ENCODE data around the gene DUSP8.
A peak's percentile ranks its signal among the peaks of the same experiment; 100 is the strongest.
"Not testable (repeated sequence)": the region's sequence is repeated elsewhere in the genome, so short reads cannot be mapped to it uniquely, and the experiment has no call there.

The DUSP8 gene

DNA sequence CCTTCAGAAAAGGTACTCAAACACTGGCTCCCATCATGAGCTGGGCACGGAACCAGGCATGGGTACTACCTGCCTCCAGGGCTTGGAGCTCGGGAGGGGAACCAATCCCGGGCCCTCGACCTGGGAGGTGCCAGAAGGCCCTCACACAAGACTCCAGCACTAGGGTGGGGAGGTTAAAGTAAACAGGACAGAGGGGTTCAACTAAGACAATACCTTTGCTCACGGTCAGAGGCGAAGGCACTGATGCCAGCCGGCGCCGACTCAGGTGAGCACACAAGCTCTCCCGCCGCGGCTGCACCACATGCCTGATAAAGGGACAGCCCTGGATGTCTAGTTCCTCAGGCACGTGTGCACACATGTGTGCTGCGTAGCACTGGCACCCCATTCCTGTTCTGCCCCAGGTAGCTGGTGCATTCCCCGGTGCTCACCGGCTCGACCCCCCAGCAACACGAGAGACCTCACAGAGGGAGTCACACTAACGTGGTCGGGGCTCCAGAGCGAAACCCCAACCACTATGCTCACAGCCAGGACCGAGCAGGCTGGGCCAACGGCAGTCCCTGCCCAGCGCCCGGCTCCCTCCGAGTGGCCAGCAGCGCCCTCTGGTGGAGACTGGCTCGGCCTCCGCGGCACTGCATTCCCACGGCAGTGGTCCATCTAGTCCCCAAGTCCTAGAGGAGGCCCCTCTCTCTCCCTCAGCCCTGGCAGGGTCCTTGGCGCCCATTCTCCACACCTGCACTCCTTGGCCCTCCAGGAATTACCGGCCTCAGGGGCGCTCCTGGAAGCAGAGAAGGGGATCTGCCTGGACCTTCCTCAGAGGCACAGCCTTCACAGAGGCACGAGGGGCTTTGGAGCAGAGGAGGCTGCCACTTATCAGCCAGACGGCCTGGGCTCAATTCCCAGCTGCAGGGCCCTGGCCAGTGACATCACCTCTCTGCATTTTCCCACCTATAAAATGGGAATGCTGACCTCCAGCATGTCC, 56.7 kb downstream of the DUSP8 start:
- DNase-seq (ENCODE audit: low read depth in 2 of 2): peak; percentile 62 to 84

DNA sequence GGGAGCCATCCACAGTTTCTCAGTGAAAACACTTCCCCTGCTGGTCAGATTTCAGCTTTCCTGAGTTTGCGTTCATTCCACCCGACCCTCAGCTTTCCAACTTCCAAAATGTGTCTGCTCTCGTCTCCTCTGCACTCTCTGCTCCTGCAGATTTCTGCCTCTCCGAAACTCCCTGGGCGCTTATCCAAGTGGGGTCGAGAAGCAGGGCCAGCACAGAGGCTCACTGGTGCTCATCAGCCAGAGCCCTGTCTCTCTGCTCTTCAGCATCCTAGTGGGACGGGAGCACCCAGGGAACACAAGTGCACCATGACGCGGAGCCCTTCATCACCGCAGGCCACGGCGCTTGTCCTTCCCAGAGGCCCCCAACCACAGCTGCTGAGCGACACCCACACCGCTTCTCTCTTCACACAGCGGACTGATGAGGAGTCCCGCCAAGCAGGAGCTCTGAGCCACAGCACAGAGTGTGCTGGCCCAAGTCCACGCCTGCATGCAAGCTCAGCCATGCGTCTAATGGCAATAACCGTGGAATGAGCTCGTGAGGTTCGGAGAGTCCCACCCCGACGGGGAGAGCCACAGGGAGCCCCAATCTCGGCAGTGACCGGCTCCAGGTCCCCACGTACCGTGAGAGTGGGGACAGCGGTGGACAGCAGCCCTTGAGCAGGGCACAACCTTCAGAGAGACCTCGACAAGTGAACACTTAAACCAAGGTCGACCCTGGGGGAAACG, 57.6 kb downstream of the DUSP8 start:
- no peak for DNase-seq (ENCODE audit: low read depth in 2 of 2)

DNA sequence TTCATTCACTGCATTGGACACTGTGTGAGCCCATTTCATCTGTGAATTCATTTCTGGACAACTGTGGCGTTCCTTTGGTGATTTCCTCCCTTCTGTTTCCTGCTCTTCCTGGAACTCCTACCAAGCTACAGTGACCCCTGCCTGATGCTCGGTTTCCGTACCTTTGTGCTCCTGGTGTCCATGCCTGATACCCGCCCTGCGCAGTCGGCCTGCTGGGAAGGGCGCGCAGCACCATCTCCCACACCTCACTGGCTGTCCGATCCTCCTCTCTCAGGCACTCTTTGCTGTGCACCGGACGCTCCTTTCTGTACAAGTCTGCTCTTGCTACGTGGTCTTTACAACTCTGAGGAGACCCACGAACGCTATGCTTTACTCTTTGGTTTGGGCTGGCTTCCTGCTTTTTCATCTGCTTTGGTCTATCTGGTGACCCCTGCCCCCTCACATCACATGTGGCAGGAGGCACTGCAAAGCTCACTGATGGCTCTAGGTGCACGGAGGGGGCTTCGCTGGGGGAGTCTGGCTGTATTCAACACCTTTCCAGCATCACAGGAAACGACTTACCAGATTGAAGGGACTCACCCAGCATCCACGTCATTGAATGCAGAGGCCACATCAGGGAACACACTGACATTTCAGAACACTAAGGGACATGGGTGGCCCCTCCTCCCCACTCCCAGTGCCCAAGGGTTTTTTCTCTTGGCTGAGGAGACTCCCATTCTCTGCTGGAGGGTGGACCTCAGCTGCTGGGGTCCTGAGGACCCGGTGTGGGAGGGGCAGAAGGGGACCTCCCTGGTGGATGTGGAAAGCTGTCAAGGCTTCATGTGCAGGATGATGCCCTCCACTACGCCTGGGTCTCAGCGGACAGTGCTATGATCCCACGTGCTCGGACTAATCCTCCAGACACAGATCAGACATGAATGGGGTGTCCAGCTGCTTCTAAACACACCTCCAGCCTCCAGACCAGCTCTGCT, 58.5 kb downstream of the DUSP8 start:
- no peak for DNase-seq (ENCODE audit: low read depth in 2 of 2)

DNA sequence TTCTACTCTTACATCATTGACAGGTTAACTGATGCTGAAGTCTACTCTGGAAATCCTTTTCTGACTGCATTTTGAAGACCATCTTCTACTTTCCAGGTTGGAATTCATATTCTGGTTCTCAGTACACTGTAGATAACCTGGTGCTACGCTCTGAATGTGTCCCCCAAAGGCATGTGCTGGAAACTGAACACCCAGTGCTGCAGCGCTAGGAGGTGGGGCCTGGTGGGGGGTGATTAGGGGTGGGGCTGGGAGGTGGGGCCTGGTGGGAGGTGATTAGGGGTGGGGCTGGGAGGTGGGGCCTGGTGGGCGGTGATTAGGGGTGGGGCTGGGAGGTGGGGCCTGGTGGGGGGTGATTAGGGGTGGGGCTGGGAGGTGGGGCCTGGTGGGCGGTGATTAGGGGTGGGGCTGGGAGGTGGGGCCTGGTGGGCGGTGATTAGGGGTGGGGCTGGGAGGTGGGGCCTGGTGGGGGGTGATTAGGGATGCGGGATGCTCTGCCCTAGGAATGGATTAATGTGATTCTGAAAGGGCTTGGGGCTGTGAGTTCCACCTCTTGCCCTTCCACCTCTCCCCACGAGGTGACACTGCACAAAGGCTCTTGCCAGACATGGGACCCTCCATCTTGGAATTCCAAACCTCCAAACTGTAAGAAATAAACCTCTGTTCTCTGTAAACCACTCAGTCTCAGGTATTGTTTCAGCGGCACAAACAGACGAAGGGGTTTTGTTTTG, 59.4 kb downstream of the DUSP8 start:
- not testable (repeated sequence) for DNase-seq (ENCODE audit: low read depth in 2 of 2)

DNA sequence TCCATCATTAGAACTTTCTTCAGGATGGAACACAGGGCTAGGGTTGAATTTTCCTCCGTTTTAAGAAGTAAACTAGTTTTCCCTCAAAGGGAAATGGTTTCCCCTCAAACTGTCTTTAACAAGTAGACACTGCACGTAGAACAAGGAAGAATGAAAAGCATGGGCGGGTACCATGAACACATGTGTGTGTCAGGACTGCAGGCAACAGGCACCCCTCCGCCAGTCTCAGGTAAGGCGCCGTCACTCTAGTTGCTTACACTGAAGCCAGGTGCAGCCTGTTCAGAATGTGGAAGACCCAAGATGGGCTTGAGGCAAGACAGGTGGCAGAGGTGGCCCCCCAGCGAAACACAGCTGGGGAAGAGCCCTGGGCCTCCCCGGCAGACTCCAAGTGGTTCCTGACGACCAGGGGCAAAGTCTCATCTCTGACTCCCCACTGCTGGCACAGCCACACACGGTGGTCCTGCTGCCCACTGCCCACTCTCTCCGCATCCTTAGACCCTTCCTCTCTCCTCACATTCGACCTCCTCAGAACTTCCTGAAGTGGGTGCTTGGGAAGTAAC, 60.1 kb downstream of the DUSP8 start:
- no peak for DNase-seq (ENCODE audit: low read depth in 2 of 2)

DNA sequence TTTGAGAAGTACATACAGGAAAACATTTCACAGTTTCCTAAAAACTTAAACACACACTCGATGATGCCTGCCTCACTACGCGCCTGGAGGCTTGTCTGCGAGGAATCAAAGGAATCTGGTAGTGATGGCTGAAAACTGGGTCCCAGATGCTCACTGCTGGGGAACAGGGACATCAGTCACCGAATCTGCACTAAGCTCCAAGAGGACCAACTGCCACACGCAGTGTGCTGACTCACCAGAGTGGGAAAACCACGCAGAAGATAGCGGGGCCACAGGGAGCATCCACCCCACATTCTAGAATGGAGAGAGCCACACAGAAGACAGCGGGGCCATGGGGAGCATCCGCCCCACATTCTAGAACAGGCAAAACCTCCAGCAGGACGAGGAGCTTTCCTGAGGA, 61.1 kb downstream of the DUSP8 start:
- DNase-seq (ENCODE audit: low read depth in 2 of 2): no peak

DNA sequence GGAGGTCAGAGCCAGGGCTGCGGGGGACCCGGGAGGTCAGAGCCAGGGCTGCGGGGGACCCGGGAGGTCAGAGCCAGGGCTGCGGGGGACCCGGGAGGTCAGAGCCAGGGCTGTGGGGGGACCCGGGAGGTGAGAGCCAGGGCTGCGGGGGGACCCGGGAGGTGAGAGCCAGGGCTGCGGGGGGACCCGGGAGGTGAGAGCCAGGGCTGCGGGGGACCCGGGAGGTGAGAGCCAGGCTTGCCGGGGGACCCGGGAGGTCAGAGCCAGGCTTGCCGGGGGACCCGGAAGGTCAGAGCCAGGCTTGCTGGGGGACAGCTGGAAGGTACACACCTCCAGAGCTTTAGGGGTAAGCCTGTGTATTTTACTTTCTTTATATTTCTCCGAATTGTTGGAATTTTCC, 61.7 kb downstream of the DUSP8 start:
- not testable (repeated sequence) for DNase-seq (ENCODE audit: low read depth in 2 of 2)

DNA sequence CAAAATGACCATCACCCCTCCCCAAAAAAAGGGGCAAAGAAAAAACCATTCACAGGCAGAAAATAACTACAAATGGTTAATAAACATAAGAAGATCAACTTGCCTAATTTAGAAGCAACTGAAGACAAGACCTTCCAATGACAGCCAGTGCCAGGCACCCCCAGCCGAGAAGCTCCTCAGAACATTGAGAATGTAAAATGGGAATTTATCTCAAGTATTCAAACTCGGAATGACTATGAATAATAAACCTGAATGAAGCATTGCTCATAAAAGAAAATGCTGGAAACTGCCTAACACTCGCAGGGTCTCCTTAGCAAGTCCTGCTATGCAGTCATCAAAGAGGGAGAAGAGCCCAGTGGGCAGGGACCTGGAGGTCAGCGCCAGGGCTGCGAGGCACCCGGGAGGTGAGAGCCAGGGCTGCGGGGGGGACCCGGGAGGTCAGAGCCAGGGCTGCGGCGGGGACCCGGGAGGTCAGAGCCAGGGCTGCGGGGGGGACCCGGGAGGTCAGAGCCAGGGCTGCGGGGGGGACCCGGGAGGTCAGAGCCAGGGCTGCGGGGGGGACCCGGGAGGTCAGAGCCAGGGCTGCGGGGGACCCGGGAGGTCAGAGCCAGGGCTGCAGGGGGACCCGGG, 62.3 kb downstream of the DUSP8 start:
- no peak for DNase-seq (ENCODE audit: low read depth in 2 of 2)

DNA sequence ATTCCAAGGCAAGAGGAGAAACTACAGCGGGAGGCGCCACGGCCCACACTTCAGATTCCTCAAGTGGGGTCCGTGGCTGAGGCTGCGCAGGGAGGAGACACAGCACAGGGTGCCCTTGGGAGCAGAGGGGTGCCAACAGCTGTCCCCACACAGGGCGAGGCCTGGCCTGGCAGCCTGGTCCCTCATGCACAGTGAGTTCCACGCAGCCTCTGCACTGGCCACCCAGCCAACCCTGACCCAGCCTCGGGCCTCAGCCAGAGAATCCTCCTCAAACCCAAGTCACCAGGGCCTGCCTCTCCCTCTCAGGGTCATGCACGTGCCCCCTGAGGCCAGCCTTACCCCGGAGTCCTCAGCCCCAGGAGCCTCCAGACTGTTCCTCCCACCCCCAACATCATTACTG, 63.1 kb downstream of the DUSP8 start:
- DNase-seq (ENCODE audit: low read depth in 2 of 2): no peak

DNA sequence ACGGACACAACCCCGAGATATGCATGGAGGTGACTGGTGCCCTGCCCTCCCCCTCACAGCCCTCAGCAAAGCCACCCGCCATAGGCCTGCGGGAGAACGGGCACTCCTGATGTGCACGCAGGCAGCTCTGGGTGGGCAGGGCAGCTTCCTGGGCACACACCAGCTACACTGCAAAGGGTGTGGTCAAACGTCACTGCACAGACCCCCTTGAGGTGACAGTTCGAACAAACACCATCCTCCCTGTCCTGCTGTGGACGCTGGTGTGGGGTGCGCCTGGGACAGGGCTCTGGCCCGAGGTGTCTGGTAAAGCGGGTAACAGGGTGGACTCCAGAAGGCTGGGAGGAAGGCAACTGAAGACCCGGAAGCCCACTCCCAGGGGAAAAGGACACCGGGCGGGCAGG, 63.6 kb downstream of the DUSP8 start:
- no peak for DNase-seq (ENCODE audit: low read depth in 2 of 2)

DNA sequence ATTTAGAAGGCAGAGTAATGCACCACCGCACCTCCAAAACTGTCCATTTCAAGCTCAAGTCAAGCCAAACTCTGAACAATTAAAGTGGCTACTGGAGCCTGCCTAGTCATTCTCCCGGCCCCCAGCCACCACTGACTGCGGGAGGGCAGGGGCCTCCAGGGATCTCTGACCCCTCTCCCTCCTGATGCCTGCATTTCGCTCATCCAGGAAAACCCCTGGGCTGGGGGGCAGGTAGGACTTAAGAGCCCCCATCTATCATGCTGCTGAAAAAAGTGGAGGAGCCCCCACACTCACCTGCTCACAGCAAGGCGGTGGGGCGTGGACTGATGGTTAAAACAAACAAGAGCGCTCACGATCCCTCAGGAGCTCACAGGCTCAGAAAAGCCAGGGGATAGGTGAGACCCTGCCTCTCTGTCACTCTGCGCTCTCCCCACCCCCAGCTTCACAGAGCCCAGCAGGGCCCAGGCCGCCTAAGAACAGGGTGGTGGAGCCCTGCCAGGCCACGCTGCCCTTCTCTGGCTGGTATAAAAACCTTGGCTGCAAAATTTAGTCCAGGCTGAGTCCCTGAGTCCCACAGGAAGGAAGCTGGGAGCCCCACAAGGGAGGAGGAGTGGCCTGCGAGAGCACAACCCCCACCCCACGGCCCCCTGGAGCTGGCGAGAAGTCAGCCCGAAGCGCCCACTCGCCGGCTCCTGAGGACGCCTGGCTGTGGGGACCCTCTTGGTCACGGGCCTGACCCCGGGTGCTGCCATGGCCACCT, 64.5 kb downstream of the DUSP8 start:
- no peak for DNase-seq (ENCODE audit: low read depth in 2 of 2)

DNA sequence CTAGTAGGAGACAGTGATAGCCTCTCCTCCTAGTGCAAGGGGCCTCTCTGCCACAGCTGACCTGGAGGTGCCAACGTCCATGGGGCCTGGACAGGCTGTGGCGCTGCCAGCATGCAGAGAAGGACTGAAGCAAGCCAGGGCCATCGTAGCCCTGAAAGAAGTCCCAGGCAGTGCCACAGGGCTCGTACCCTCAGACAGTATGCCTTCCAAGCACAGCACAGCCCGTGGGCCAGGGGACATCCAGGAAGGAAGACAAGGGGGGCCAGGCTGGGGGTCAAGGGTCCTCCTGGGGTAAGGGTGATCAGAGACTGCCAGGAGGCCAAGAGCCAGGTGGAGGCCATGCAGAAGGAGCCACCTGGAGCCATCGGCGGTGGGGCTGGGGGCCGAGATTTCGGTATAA, 65.1 kb downstream of the DUSP8 start:
- no peak for DNase-seq (ENCODE audit: low read depth in 2 of 2)

DNA sequence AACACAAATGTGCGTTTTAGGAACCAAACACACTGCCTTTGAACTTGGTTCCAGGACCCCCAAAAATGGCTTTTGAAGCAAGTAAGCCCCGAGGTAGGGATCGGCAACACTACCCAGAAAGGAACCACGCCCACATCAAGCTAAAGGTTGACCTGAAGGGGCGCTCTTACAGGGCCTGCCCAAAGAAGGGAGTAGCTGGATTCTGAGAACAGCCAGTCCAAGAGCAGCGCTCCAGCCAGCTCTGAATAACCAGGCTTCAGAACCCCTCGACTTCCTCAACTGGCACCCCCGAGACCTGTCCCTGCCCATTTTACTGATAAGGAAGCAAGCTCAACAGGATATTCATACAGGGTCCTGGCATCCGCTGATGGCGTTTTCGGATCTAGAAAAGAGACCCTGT, 66.6 kb downstream of the DUSP8 start:
- no peak for DNase-seq (ENCODE audit: low read depth in 2 of 2)

DNA sequence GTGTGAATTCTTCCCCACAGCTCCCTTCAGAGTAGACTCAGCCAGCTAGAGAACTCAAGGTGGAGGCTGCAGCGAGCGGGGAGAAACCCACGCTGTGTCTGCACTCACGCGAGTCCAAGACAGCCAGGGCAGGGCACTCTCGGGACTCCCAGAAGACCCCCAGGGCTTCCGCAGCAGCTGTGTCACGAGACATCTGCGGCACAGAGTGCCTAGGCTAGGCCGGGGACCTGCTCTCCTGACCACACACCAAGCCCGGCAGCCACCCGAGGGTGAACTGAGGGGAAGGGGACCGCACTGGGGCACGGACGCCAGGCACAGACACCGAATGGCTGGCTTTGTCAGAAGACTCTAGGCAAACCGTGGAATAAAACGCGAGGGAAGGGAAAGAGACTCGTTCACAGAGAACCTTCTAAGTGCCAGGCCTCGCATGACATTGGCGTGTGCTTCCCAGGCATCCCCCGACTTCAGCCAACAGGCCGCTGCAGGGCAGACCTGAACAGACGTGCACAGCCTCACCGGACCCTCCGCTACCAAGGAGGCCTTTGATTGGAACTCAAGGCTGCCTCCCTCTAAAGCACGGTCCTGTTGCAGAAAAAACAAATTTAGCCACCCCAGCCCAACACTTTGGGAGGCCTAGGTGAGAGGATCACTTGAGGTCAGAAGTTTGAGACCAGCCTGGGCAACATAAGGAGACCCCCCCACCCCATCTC, 67.3 kb downstream of the DUSP8 start:
- DNase-seq (ENCODE audit: low read depth in 2 of 2): no peak

DNA sequence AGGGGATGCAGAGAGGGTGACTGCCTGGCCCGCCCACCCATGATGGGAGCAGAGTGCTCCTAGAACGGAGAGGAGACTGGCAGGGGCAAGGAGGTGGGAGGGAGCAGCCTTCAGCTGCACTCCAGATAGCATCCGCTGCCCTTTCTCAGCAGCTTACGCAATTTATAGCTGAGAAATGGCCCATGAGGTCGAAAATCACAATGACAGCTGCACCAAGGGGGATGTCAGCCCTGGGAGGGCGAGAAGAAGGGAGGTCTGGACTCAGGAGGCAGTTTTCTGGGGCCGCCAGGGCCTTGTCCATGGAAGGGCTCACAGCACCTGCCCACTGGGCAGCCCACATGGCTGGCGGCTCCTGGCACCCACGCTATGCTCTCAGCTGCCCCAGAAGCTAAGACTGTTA, 67.9 kb downstream of the DUSP8 start:
- no peak for DNase-seq (ENCODE audit: low read depth in 2 of 2)

Measured in stimulated activated CD4-positive, alpha-beta T cell treated with anti-CD3 and anti-CD28 coated beads, Interleukin-4, amount 100 ng/mL, for 48 hours (primary cell).